Measurements from ENCODE around the gene ZNF728.
"Not testable (repeated sequence)": the region's sequence is repeated elsewhere in the genome, so short reads cannot be mapped to it uniquely, and the experiment has no call there.

ZNF728 gene

GRCh38 chr19:23002690-23003422, at the start of gene ZNF728:
Gene ZNF728, minus strand, starts transcription at chr19:23003176. Its CDS starts 146 bp downstream, at chr19:23003030.
- Histone ChIP-seq H3K4me3 (ENCODE audit: low read length) (no peak within 1 kb of the TSS), H3K4me1 (ENCODE audit: control insufficient read depth, insufficient read depth, low read length) (no peaks in the 10 kb centered on the region), H3K27me3 (ENCODE audit: control insufficient read depth, insufficient read depth, low read length) (no peaks in the 10 kb centered on the region), H3K9me3 (ENCODE audit: control insufficient read depth, low read length) (no peaks in the 10 kb centered on the region), H3K36me3 (ENCODE audit: control insufficient read depth, insufficient read depth, low read length) (no peaks in the 10 kb centered on the region), H3K9ac (ENCODE audit: low read length) (peak within 1 kb of the TSS; percentile 34)

GRCh38 chr19:23052349-23052748, 49.4 kb upstream of the ZNF728 start:
- no peaks in the 10 kb centered on the region for H3K36me3 ChIP-seq (ENCODE audit: control insufficient read depth, insufficient read depth, low read length)
- H3K4me1 ChIP-seq (ENCODE audit: control insufficient read depth, insufficient read depth, low read length) = no peaks in the 10 kb centered on the region
- H3K4me3 ChIP-seq (ENCODE audit: low read length) = no peak overlapping the region
- no peaks in the 10 kb centered on the region for H3K27me3 ChIP-seq (ENCODE audit: control insufficient read depth, insufficient read depth, low read length)
- H3K9me3 ChIP-seq (ENCODE audit: control insufficient read depth, low read length) = no peaks in the 10 kb centered on the region
- H3K9ac ChIP-seq (ENCODE audit: low read length) = no peak overlapping the region

- H3K36me3 ChIP-seq (ENCODE audit: control insufficient read depth, insufficient read depth, low read length) = no peaks in the 10 kb centered on the region
- no peak overlapping the region for H3K9ac ChIP-seq (ENCODE audit: low read length)
- H3K4me3 ChIP-seq (ENCODE audit: low read length) = no peak overlapping the region
- H3K9me3 ChIP-seq (ENCODE audit: control insufficient read depth, low read length) = no peaks in the 10 kb centered on the region
- no peaks in the 10 kb centered on the region for H3K4me1 ChIP-seq (ENCODE audit: control insufficient read depth, insufficient read depth, low read length)
- H3K27me3 ChIP-seq (ENCODE audit: control insufficient read depth, insufficient read depth, low read length) = no peaks in the 10 kb centered on the region
Observed at GRCh38 chr19:23049256-23049655, 46.3 kb upstream of the ZNF728 start.

GRCh38 chr19:23046743-23047142, 43.8 kb upstream of the ZNF728 start:
- Histone ChIP-seq H3K9ac (ENCODE audit: low read length) (no peak overlapping the region), H3K27me3 (ENCODE audit: control insufficient read depth, insufficient read depth, low read length) (no peaks in the 10 kb centered on the region), H3K36me3 (ENCODE audit: control insufficient read depth, insufficient read depth, low read length) (no peaks in the 10 kb centered on the region), H3K9me3 (ENCODE audit: control insufficient read depth, low read length) (no peaks in the 10 kb centered on the region), H3K4me1 (ENCODE audit: control insufficient read depth, insufficient read depth, low read length) (no peaks in the 10 kb centered on the region), H3K4me3 (ENCODE audit: low read length) (no peak overlapping the region)

- H3K9ac ChIP-seq (ENCODE audit: low read length) = no peak overlapping the region
- no peaks in the 10 kb centered on the region for H3K4me1 ChIP-seq (ENCODE audit: control insufficient read depth, insufficient read depth, low read length)
- no peaks in the 10 kb centered on the region for H3K9me3 ChIP-seq (ENCODE audit: control insufficient read depth, low read length)
- H3K27me3 ChIP-seq (ENCODE audit: control insufficient read depth, insufficient read depth, low read length) = no peaks in the 10 kb centered on the region
- H3K4me3 ChIP-seq (ENCODE audit: low read length) = no peak overlapping the region
- H3K36me3 ChIP-seq (ENCODE audit: control insufficient read depth, insufficient read depth, low read length) = no peaks in the 10 kb centered on the region
Observed at GRCh38 chr19:23033721-23034120, 30.7 kb upstream of the ZNF728 start.

GRCh38 chr19:23015660-23016059, 12.7 kb upstream of the ZNF728 start:
- Histone ChIP-seq H3K9me3 (ENCODE audit: control insufficient read depth, low read length) (no peaks in the 10 kb centered on the region), H3K36me3 (ENCODE audit: control insufficient read depth, insufficient read depth, low read length) (no peaks in the 10 kb centered on the region), H3K4me1 (ENCODE audit: control insufficient read depth, insufficient read depth, low read length) (no peaks in the 10 kb centered on the region), H3K4me3 (ENCODE audit: low read length) (no peak overlapping the region), H3K27me3 (ENCODE audit: control insufficient read depth, insufficient read depth, low read length) (no peaks in the 10 kb centered on the region), H3K9ac (ENCODE audit: low read length) (no peak overlapping the region)

- not testable (repeated sequence) for H3K9ac ChIP-seq (ENCODE audit: low read length); H3K4me3 ChIP-seq (ENCODE audit: low read length); H3K4me1 ChIP-seq (ENCODE audit: control insufficient read depth, insufficient read depth, low read length); H3K9me3 ChIP-seq (ENCODE audit: control insufficient read depth, low read length); H3K27me3 ChIP-seq (ENCODE audit: control insufficient read depth, insufficient read depth, low read length); H3K36me3 ChIP-seq (ENCODE audit: control insufficient read depth, insufficient read depth, low read length)
Observed at GRCh38 chr19:22994957-22995356, 8.0 kb downstream of the ZNF728 start.

- Histone ChIP-seq H3K4me3 (ENCODE audit: low read length) (no peak overlapping the region), H3K27me3 (ENCODE audit: control insufficient read depth, insufficient read depth, low read length) (no peaks in the 10 kb centered on the region), H3K4me1 (ENCODE audit: control insufficient read depth, insufficient read depth, low read length) (no peaks in the 10 kb centered on the region), H3K36me3 (ENCODE audit: control insufficient read depth, insufficient read depth, low read length) (no peaks in the 10 kb centered on the region), H3K9ac (ENCODE audit: low read length) (no peak overlapping the region), H3K9me3 (ENCODE audit: control insufficient read depth, low read length) (peaks cover 4% of the 10 kb centered on the region)
Observed at GRCh38 chr19:22976248-22976647, 26.7 kb downstream of the ZNF728 start.

- H3K4me3 ChIP-seq (ENCODE audit: low read length); H3K9ac ChIP-seq (ENCODE audit: low read length); H3K27me3 ChIP-seq (ENCODE audit: control insufficient read depth, insufficient read depth, low read length); H3K9me3 ChIP-seq (ENCODE audit: control insufficient read depth, low read length); H3K4me1 ChIP-seq (ENCODE audit: control insufficient read depth, insufficient read depth, low read length); H3K36me3 ChIP-seq (ENCODE audit: control insufficient read depth, insufficient read depth, low read length): not testable (repeated sequence)
Observed at GRCh38 chr19:22975546-22976136, 27.3 kb downstream of the ZNF728 start.

GRCh38 chr19:22945560-22945959, 57.4 kb downstream of the ZNF728 start:
- no peak overlapping the region for H3K4me3 ChIP-seq (ENCODE audit: low read length)
- no peaks in the 10 kb centered on the region for H3K4me1 ChIP-seq (ENCODE audit: control insufficient read depth, insufficient read depth, low read length)
- no peak overlapping the region for H3K9ac ChIP-seq (ENCODE audit: low read length)
- no peaks in the 10 kb centered on the region for H3K27me3 ChIP-seq (ENCODE audit: control insufficient read depth, insufficient read depth, low read length)
- no peaks in the 10 kb centered on the region for H3K9me3 ChIP-seq (ENCODE audit: control insufficient read depth, low read length)
- no peaks in the 10 kb centered on the region for H3K36me3 ChIP-seq (ENCODE audit: control insufficient read depth, insufficient read depth, low read length)

- Histone ChIP-seq H3K36me3 (ENCODE audit: control insufficient read depth, insufficient read depth, low read length) (no peaks in the 10 kb centered on the region), H3K9me3 (ENCODE audit: control insufficient read depth, low read length) (no peaks in the 10 kb centered on the region), H3K27me3 (ENCODE audit: control insufficient read depth, insufficient read depth, low read length) (no peaks in the 10 kb centered on the region), H3K9ac (ENCODE audit: low read length) (no peak overlapping the region), H3K4me1 (ENCODE audit: control insufficient read depth, insufficient read depth, low read length) (no peaks in the 10 kb centered on the region), H3K4me3 (ENCODE audit: low read length) (no peak overlapping the region)
Observed at GRCh38 chr19:22935151-22935550, 67.8 kb downstream of the ZNF728 start.

- H3K4me3 ChIP-seq (ENCODE audit: low read length); H3K9me3 ChIP-seq (ENCODE audit: control insufficient read depth, low read length); H3K27me3 ChIP-seq (ENCODE audit: control insufficient read depth, insufficient read depth, low read length); H3K4me1 ChIP-seq (ENCODE audit: control insufficient read depth, insufficient read depth, low read length); H3K36me3 ChIP-seq (ENCODE audit: control insufficient read depth, insufficient read depth, low read length); H3K9ac ChIP-seq (ENCODE audit: low read length): not testable (repeated sequence)
Observed at GRCh38 chr19:22927576-22927975, 75.4 kb downstream of the ZNF728 start.
